ENCODE data around the gene GABPB1.

Gene GABPB1

GRCh38 chr15:50341616-50342136, 13.3 kb downstream of the GABPB1 start:
- no peak for TF ChIP-seq CTCF (conservative IDR thresholded peaks at IDR 0.05)
- H3K27ac ChIP-seq: no peak overlapping the region

GRCh38 chr15:50340416-50340815, 14.6 kb downstream of the GABPB1 start:
- no peak overlapping the region for H3K27ac ChIP-seq
- TF ChIP-seq CTCF (conservative IDR thresholded peaks at IDR 0.05): no peak

GRCh38 chr15:50339717-50340116, 15.3 kb downstream of the GABPB1 start:
- TF ChIP-seq CTCF (conservative IDR thresholded peaks at IDR 0.05): no peak

GRCh38 chr15:50335251-50335650, 19.7 kb downstream of the GABPB1 start:
- H3K27ac ChIP-seq: no peak overlapping the region
- TF ChIP-seq CTCF (conservative IDR thresholded peaks at IDR 0.05): no peak

More at GRCh38 chr15:50339717-50340116, 15.3 kb downstream of the GABPB1 start:
- H3K27ac ChIP-seq: no peak overlapping the region

- no peak overlapping the region for H3K27ac ChIP-seq
- TF ChIP-seq CTCF (conservative IDR thresholded peaks at IDR 0.05): no peak
Observed at GRCh38 chr15:50333229-50333628, 21.8 kb downstream of the GABPB1 start.

- no peak for TF ChIP-seq CTCF (conservative IDR thresholded peaks at IDR 0.05)
- H3K27ac ChIP-seq: no peak overlapping the region
Observed at GRCh38 chr15:50330921-50331320, 24.1 kb downstream of the GABPB1 start.

- TF ChIP-seq CTCF (conservative IDR thresholded peaks at IDR 0.05): no peak
- no peak overlapping the region for H3K27ac ChIP-seq
Observed at GRCh38 chr15:50328116-50328515, 26.9 kb downstream of the GABPB1 start.
